GM12875 (cell line): ENCODE measurements around the gene ATP8B2.
"Not testable (repeated sequence)": the region's sequence is repeated elsewhere in the genome, so short reads cannot be mapped to it uniquely, and the experiment has no call there.

Experiments used
- H3K4me3 ChIP-seq: one replicate; pipeline ENCODE4 v1.5.1; 2011; ENCODE audit warnings: low read depth, low read length, control low read depth
- CTCF ChIP-seq: IDR thresholded peaks from 2 replicates; pipeline ENCODE4 v1.5.1; 2011; ENCODE audit warnings: low read depth, mild to moderate bottlenecking, control low read depth, inconsistent platforms, low read length, moderate library complexity, borderline replicate concordance; ENCODE audit not compliant: insufficient read depth

ATP8B2 gene

GRCh38 chr1:154335025-154335714 is 9.8 kb downstream of the ATP8B2 start:
- H3K4me3 ChIP-seq, result no peak overlapping the region
- TF ChIP-seq CTCF, result peak; percentile 80

GRCh38 chr1:154337253-154337894 is 12.0 kb downstream of the ATP8B2 start:
- no peak overlapping the region for H3K4me3 ChIP-seq
- no peak for TF ChIP-seq CTCF

- TF ChIP-seq CTCF, result no peak
Measured at GRCh38 chr1:154338875-154339274, 13.6 kb downstream of the ATP8B2 start.

GRCh38 chr1:154341366-154341765 is 16.0 kb downstream of the ATP8B2 start:
- not testable (repeated sequence) for H3K4me3 ChIP-seq

More at GRCh38 chr1:154338875-154339274, 13.6 kb downstream of the ATP8B2 start:
- H3K4me3 ChIP-seq, result no peak overlapping the region

- no peak for TF ChIP-seq CTCF
- no peak overlapping the region for H3K4me3 ChIP-seq
Measured at GRCh38 chr1:154342132-154342531, 16.8 kb downstream of the ATP8B2 start.

GRCh38 chr1:154342836-154343472 is 17.6 kb downstream of the ATP8B2 start:
- H3K4me3 ChIP-seq, result no peak overlapping the region
- no peak for TF ChIP-seq CTCF

GRCh38 chr1:154344977-154345837 is 19.9 kb downstream of the ATP8B2 start:
- no peak overlapping the region for H3K4me3 ChIP-seq
- peak; percentile 85 for TF ChIP-seq CTCF
